ENCODE measurements around the gene DNAJC2.

DNA sequence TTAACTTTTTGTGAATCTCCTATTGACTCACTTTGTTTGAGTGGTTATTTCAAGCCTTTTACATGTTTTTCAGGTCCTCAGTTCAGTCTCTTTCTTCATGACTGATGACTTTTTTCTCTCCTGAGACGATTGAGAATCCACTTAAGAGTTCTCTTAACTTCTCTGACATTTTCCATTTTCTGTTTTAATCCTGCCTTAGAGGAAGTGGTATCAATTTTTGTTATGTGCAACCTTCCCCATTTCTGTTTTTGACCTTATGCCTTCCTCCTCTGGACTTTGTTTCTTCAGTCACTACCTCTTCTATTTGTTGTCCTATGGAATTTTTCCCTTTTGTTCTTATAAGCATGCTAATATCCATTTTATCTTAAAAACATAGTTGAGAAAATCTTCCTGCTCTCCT is 5.2 kb upstream of the DNAJC2 start:
- TF ChIP-seq, protein P1, sequence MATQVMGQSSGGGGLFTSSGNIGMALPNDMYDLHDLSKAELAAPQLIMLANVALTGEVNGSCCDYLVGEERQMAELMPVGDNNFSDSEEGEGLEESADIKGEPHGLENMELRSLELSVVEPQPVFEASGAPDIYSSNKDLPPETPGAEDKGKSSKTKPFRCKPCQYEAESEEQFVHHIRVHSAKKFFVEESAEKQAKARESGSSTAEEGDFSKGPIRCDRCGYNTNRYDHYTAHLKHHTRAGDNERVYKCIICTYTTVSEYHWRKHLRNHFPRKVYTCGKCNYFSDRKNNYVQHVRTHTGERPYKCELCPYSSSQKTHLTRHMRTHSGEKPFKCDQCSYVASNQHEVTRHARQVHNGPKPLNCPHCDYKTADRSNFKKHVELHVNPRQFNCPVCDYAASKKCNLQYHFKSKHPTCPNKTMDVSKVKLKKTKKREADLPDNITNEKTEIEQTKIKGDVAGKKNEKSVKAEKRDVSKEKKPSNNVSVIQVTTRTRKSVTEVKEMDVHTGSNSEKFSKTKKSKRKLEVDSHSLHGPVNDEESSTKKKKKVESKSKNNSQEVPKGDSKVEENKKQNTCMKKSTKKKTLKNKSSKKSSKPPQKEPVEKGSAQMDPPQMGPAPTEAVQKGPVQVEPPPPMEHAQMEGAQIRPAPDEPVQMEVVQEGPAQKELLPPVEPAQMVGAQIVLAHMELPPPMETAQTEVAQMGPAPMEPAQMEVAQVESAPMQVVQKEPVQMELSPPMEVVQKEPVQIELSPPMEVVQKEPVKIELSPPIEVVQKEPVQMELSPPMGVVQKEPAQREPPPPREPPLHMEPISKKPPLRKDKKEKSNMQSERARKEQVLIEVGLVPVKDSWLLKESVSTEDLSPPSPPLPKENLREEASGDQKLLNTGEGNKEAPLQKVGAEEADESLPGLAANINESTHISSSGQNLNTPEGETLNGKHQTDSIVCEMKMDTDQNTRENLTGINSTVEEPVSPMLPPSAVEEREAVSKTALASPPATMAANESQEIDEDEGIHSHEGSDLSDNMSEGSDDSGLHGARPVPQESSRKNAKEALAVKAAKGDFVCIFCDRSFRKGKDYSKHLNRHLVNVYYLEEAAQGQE (IDR thresholded peaks at IDR 0.05; ENCODE audit: insufficient read depth in 1 of 2, low read depth in 2 of 2, low read length in 2 of 2): no peak
- no peak for TF ChIP-seq POLR2AphosphoS5 (IDR thresholded peaks at IDR 0.05; ENCODE audit: low read depth, low read length)
